ENCODE data around the gene TOMM40L.

DNA sequence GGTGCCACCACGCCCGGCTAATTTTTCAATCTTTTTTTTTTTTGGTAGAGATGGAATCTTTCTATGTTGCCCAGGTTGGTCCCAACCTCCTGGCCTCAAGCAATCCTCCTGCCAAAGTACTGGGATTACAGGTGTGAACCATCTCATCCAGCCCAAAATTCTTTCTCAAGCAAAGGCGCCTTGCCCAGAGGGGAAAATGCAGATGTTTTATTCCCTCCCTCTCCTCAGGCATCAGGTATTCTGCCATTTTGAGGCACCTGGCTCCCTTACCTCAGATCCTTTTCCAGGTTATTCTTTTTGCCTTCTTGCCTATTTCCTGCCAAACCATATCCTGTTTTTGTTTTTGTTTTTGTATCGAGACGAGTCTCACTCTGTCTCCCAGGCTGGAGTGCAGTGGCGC lies 37.5 kb upstream of the TOMM40L start:
- no peak for TF ChIP-seq POLR2A (IDR thresholded peaks at IDR 0.05)
- no peak for TF ChIP-seq POLR2AphosphoS5 (IDR thresholded peaks at IDR 0.05)

All from breast epithelium (tissue), 3 donors.